MM.1S (cell line): ENCODE measurements around the gene SLC4A4.

Experiments used
- EZH2 ChIP-seq: fragments of 300-600 bp; sonication (generic); optimal IDR thresholded peaks from 2 replicates; pipeline ENCODE3; 2017; ENCODE audit warnings: low read depth, mild to moderate bottlenecking, antibody characterized with exemption, low read length, mixed read lengths
- EZH2phosphoT487 ChIP-seq: fragments of 300-600 bp; sonication (generic); IDR thresholded peaks from 2 replicates; pipeline ENCODE4 v1.6.1; 2018; ENCODE audit warnings: antibody characterized with exemption, low read length
- TF ChIP-seq, protein P1 (sequence below): fragments of 300-600 bp; sonication (generic); IDR thresholded peaks from 2 replicates; pipeline ENCODE4 v1.5.1; 2016; ENCODE audit warnings: antibody characterized with exemption, low read length, mixed read lengths

DNA sequence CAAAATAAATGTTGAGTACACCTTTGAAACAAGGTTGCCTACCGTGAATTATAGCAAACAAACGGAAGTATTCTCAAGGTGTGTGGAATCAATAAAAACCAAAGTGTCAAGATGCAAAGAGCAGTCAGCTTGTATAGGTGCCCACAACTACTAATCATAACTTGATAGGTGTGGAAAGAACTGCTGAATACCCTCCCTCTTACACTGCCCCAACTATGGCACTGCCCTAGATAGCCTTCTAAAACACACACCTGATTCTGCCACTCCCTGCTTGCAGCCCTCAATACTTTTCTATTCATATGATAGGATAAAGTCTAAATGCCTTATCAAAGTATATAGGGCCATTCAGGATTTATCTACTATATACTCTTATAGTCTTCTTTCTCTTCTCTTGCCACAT is 31.1 kb upstream of the SLC4A4 start:
- TF ChIP-seq, protein P1, sequence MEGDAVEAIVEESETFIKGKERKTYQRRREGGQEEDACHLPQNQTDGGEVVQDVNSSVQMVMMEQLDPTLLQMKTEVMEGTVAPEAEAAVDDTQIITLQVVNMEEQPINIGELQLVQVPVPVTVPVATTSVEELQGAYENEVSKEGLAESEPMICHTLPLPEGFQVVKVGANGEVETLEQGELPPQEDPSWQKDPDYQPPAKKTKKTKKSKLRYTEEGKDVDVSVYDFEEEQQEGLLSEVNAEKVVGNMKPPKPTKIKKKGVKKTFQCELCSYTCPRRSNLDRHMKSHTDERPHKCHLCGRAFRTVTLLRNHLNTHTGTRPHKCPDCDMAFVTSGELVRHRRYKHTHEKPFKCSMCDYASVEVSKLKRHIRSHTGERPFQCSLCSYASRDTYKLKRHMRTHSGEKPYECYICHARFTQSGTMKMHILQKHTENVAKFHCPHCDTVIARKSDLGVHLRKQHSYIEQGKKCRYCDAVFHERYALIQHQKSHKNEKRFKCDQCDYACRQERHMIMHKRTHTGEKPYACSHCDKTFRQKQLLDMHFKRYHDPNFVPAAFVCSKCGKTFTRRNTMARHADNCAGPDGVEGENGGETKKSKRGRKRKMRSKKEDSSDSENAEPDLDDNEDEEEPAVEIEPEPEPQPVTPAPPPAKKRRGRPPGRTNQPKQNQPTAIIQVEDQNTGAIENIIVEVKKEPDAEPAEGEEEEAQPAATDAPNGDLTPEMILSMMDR, result no peak
- TF ChIP-seq EZH2phosphoT487 (no peak), EZH2 (no peak)
